Heart left ventricle (tissue), 13 donors: ENCODE measurements around the gene ACAD11.

Experiments
- CTCF ChIP-seq, 12 donors: fragments of 200-600 bp; sonication (generic) in 4 of 12; IDR thresholded peaks; one replicate each; pipeline versions ENCODE4 v1.5.0 to v1.8.0; 2018 to 2022; ENCODE audit warnings: antibody characterized with exemption in 12 of 12, mild to moderate bottlenecking in 5 of 12
- POLR2A ChIP-seq, 2 donors: fragments of 450-650 bp; IDR thresholded peaks; one replicate each; pipeline ENCODE4 v1.6.1; 2017; ENCODE audit warnings: antibody characterized with exemption in 2 of 2, mild to moderate bottlenecking in 2 of 2, moderate library complexity in 2 of 2
- donor health status: ischemic (EF 13 %, LVEDD 7.1; RV severe dilation, severe dysfunction).
- donor health status: DM: no; HTN: yes; CAD: no.
- donor health status: DM: no; HTN: no; CAD: no.
- donor health status: ischemic (EF 25% LVEDD 6.9; RV normal size, moderate dysfunction).
- donor health status: ischemic (EF 25% LVEDD 5.7; RV mildly dilated, moderate dysfunction).
- donor health status: ischemic (EF 35%, LVEDD 5.7; RV mildly dilated, moderate dysfunction).
- donor health status: nonischemic (EF 11% LVEDD 7.7; RV severe dilation, severe dysfunction).
- donor health status: DM: yes; HTN: yes; CAD: no.
- donor health status: PGD.
- donor health status: ischemic (EF 29% LVEDD 5.4; RV normal size, mild dysfunction).
- donor health status: nonischemic (EF 23%, LVEDD 6.1; RV moderate dilation, normal function).

GRCh38 chr3:132660052-132660810 is 622 bp upstream of the ACAD11 start, which contains the start of gene UBA5:
- no peak for TF ChIP-seq CTCF (IDR thresholded peaks at IDR 0.05)
- no peak for TF ChIP-seq POLR2A (IDR thresholded peaks at IDR 0.05)
